HCT116 (cell line): ENCODE measurements around the gene DYNLT4.
"Not testable (repeated sequence)": the region's sequence is repeated elsewhere in the genome, so short reads cannot be mapped to it uniquely, and the experiment has no call there.

Source experiments
- CTCF ChIP-seq, 3 experiments: fragments of 200-600 bp in 1 of 3; sonication (generic) in 1 of 3; IDR thresholded peaks in 2 of 3; conservative IDR thresholded peaks in 1 of 3; 2 replicates each; pipeline ENCODE4 v1.5.1; 2012 to 2017; ENCODE audit warnings: low read depth in 2 of 3, low read length in 2 of 3, antibody characterized with exemption in 1 of 3, borderline replicate concordance in 1 of 3, control low read depth in 1 of 3, mild to moderate bottlenecking in 1 of 3, mixed read lengths in 1 of 3, mixed run types in 1 of 3, moderate library complexity in 1 of 3; ENCODE audit not compliant: insufficient read depth in 1 of 3
- POLR2A ChIP-seq: IDR thresholded peaks from 2 replicates; pipeline ENCODE4 v1.7.0; 2011; ENCODE audit warnings: borderline replicate concordance; ENCODE audit not compliant: insufficient read depth, insufficient read length; ENCODE audit errors: extremely low read depth
- POLR2AphosphoS5 ChIP-seq: IDR thresholded peaks from 2 replicates; pipeline ENCODE4 v1.6.1; 2011; ENCODE audit warnings: mild to moderate bottlenecking, low read depth, low read length, moderate library complexity
- SP1 ChIP-seq: IDR thresholded peaks from 2 replicates; pipeline ENCODE4 v1.6.1; 2012; ENCODE audit warnings: low read depth
- YY1 ChIP-seq: IDR thresholded peaks from 2 replicates; pipeline ENCODE4 v1.6.1; 2011; ENCODE audit warnings: low read length, low read depth, moderate library complexity, mild to moderate bottlenecking; ENCODE audit not compliant: insufficient replicate concordance; ENCODE audit errors: extremely low read depth
- ZFX ChIP-seq: fragments of 450-650 bp; IDR thresholded peaks from 2 replicates; pipeline ENCODE4 v1.6.1; 2017

- not testable (repeated sequence) for TF ChIP-seq YY1; CTCF (IDR thresholded peaks at IDR 0.05 in 2 of 3, conservative IDR thresholded peaks at IDR 0.05 in 1 of 3; ENCODE audit: borderline replicate concordance in 1 of 3, insufficient read depth in 1 of 3, low read depth in 2 of 3, low read length in 2 of 3); SP1; POLR2A; POLR2AphosphoS5; ZFX
Measured at GRCh38 chr1:44838294-44838693, 31.1 kb upstream of the DYNLT4 start.
